Stimulated activated CD8-positive, alpha-beta memory T cell treated with anti-CD3 and anti-CD28 coated beads, Interleukin-7, amount 100 ng/mL, for 48 hours (primary cell): ENCODE measurements around the gene TBC1D10A.
A peak's percentile ranks its signal among the peaks of the same experiment; 100 is the strongest.

Experiments
- DNase-seq, 2 donors: peaks; one replicate each; pipeline ENCODE4 v3.0.0-alpha.2; 2020; ENCODE audit warnings: low read depth in 1 of 2; ENCODE audit errors: extremely low read depth in 1 of 2

TBC1D10A gene

DNA sequence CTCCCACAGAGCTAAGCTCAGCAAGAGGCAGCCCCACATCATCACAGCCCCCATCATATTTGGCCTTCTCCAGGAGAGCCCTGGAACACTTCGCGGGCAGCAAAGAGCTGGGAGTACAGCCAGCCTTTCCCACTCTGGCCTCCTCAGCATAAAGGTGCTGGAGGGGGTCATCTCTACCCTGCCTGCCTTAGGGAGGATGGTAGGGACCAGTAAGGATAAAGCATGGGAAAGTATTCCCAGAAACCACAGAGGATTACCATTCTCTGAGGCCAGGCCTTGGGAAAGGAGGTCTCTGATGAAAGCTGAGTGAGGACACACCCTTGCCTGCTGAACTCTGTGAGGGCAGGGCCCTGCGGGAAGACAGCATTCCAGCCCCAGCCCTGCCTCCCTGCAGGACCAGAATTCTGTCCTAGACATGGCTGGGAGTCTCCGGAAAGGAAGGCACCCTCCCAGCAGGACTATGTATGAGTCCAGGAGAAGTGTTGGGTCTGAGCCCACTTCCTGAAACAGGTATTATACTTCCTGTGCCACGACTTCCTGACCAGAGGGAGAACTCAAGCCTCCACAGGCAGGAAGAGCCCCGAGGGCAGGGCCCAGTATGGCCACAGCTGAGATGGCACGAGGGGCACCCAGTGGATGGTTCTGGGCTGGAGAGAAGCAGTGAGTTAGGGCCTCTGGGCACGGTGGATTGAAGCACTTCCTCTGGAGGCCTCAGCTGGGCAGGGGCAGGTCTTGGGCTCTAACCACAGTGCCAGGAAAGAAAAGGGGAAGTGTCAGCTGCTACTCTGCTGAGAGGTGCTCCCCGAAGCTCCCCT is 24.5 kb downstream of the TBC1D10A start:
- DNase-seq: no peak

GRCh38 chr22:30299322-30299721 is 27.4 kb downstream of the TBC1D10A start:
- no peak for DNase-seq

DNA sequence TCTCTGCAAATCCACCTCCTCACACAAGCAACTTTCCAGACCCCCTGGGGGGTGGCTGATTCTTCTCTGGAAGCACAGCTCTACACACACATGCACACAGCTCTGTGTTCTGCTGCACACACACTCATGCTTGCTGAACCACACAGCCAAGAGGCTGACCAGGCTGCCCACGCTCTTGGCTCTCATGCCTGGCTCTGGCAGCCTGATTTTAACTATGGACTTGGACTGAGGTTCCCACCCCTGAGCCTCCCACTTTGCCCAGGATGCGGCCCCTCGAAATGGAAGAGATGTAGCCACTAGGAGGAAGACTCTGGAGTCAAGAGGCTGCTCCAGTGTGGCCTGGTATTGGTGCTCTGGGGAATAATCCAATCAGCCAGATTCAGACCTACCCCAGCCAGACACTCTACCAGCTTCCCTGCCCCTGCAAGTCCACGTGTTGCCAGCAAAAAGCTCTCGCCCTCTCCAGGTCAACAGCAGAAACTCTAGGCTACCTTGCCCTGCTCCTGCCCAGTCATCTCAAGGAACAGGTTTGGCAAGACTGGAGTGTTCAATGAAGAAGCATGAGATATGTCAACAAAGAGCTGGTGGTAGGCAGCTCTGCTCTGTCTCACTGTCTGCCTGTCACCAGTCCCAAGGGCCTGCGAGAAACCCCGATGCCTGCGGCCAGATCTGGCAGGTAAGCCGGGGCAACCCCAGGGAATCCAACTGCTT is 28.6 kb downstream of the TBC1D10A start:
- no peak for DNase-seq

- no peak for DNase-seq
These were observed 29.3 kb downstream of the TBC1D10A start for GRCh38 chr22:30297276-30297990.

GRCh38 chr22:30296833-30297232 is 29.9 kb downstream of the TBC1D10A start:
- DNase-seq: no peak

- DNase-seq: no peak
These were observed 30.4 kb downstream of the TBC1D10A start for GRCh38 chr22:30296324-30296723.

- DNase-seq: no peak
These were observed 31.2 kb downstream of the TBC1D10A start for GRCh38 chr22:30295576-30295975.

DNA sequence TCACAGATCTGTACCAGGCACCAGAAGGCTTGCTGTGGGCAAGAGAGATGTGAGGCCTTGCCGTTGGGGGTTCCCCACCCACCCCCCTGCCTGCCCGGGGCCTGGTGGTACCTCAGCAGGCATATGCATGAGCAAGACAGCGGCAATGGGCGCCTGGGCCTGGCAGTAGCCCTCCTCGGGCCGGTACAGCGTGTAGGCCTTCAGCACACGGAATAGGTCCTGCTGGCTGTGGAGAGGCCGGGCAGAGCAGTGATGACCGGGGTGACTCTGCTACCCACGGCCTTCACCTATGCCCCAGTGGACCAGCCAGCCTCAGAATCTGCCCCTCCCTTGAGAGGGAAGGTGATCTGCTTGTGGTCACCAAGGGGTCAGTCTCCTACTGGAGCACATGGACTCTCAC is 31.9 kb downstream of the TBC1D10A start:
- DNase-seq: no peak

GRCh38 chr22:30294066-30294465 is 32.7 kb downstream of the TBC1D10A start:
- DNase-seq: no peak

DNA sequence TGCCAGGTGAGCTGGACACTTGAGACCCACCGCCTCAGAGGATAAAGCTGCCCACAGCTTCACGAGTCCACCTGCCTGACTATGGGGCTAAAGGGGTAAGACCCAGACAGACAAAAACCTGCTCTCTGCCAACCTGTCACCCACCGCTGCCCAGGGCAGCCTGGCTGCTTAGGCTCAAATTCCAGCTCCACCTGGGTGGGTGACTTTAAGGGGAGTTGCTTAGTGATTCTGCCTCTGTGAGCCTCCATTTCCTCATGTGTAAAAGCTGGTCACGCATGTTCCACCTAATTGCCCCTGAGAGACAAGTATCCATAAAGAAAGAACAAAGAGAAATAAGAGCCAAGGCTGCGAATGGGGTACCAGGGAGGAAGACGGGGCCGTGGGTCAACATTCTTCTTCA is 33.7 kb downstream of the TBC1D10A start:
- DNase-seq: no peak

- no peak for DNase-seq
These were observed 34.4 kb downstream of the TBC1D10A start for GRCh38 chr22:30292069-30292970.

GRCh38 chr22:30291058-30291892 is 35.5 kb downstream of the TBC1D10A start:
- DNase-seq: no peak

- no peak for DNase-seq
These were observed 36.2 kb downstream of the TBC1D10A start for GRCh38 chr22:30290342-30291057.

- no peak for DNase-seq
These were observed 36.8 kb downstream of the TBC1D10A start for GRCh38 chr22:30289980-30290313.

DNA sequence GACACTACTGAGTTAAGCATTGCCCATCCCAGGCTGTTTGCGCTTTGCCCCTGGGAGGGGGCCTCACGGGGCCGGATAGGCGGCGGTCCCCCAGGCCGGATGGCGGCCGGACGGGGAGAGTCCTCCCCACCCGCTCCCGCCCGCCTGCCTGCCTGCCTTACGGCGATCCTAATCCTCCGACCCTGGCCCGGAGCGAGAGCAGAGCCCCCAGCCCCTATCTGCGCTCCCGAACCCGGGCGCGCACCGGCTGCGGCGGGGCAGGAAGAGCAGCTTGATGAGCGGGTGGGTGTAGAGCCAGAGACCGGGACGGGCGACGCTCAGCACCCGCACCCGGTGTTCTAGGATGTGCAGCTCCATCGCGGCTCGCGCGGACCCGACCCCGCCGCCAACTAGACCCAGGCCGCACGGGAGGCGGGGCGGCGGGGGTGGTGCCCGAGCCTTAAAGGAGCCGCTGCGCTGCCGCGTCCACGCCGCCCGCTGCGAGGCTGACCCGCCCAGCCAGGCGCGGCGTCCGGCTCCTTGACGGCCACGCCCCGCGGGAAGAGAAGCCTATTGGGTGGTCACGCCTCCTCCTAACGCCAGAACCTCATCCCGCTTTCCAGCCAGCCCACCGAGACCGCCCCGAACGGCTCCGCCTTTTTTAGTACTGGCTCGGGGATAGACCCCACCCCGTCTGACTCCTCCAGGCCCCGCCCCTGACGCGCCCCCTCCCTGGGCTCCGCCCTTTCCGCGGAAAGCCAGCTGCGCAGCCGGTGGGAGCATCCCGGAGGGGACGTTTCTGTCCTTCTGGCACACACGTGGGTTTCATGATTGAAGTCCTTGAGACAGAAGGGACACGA is 37.4 kb downstream of the TBC1D10A start, which contains the start of gene CASTOR1:
CASTOR1 (minus strand) TSS at position 365 of the 839 bp plus-strand sequence; CDS start at position 357, 8 bp downstream.
- DNase-seq: peak; percentile 83 to 93

GRCh38 chr22:30288419-30289140 is 38.2 kb downstream of the TBC1D10A start:
- DNase-seq: no peak

- DNase-seq: peak; percentile 61 to 84
These were observed 38.9 kb downstream of the TBC1D10A start for GRCh38 chr22:30287648-30288418.
